ENCODE data around the gene OR4D2.

DNA sequence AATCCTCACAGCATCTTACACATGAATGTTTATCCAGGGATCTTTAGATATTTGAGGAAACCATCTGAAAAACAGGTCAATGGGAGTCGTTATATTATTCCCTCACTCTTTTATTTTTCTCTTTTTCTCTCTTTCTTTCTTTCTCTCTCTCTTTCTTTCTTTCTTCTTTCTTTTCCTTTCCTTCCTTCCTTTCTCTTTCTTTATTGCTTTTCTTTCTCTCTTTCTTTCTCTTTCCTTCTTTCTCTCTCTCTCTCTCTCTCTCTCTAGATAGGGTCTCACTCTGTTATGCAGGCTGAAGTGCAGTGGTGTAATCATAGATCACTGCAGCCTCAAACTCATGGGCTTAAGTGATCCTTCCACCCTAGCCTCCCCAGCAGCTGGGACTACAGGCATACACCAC is 38.9 kb upstream of the OR4D2 start:
- TF ChIP-seq, protein P1, sequence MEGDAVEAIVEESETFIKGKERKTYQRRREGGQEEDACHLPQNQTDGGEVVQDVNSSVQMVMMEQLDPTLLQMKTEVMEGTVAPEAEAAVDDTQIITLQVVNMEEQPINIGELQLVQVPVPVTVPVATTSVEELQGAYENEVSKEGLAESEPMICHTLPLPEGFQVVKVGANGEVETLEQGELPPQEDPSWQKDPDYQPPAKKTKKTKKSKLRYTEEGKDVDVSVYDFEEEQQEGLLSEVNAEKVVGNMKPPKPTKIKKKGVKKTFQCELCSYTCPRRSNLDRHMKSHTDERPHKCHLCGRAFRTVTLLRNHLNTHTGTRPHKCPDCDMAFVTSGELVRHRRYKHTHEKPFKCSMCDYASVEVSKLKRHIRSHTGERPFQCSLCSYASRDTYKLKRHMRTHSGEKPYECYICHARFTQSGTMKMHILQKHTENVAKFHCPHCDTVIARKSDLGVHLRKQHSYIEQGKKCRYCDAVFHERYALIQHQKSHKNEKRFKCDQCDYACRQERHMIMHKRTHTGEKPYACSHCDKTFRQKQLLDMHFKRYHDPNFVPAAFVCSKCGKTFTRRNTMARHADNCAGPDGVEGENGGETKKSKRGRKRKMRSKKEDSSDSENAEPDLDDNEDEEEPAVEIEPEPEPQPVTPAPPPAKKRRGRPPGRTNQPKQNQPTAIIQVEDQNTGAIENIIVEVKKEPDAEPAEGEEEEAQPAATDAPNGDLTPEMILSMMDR (IDR thresholded peaks at IDR 0.05; ENCODE audit: insufficient read depth, low read length, poor library complexity, severe bottlenecking): no peak
- no peak for TF ChIP-seq EZH2phosphoT487 (conservative IDR thresholded peaks at IDR 0.05; ENCODE audit: low read length)
